ENCODE measurements around the gene GUCA2B. TPM values are rescaled to one million over a fixed set of nuclear protein-coding genes. Genes with fewer than 3 reads are reported as not detected.

Gene GUCA2B
- total RNA-seq, 1 donor from 2014 or later = not detected

- Histone ChIP-seq H3K4me1 (no peaks in the 10 kb centered on the region), H3K4me3 (no peak overlapping the region), H3K9me3 (no peaks in the 10 kb centered on the region), H3K36me3 (no peaks in the 10 kb centered on the region), H3K27me3 (no peaks in the 10 kb centered on the region), H3K27ac (no peak overlapping the region)
- intact Hi-C loops (cut with DNase I) = no loop called here
- TF ChIP-seq POLR2AphosphoS5 (IDR thresholded peaks at IDR 0.05; ENCODE audit: insufficient read depth in 1 of 2, low read depth in 1 of 2) (no peak), POLR2A (IDR thresholded peaks at IDR 0.05) (no peak)
- TF ChIP-seq, protein P1, sequence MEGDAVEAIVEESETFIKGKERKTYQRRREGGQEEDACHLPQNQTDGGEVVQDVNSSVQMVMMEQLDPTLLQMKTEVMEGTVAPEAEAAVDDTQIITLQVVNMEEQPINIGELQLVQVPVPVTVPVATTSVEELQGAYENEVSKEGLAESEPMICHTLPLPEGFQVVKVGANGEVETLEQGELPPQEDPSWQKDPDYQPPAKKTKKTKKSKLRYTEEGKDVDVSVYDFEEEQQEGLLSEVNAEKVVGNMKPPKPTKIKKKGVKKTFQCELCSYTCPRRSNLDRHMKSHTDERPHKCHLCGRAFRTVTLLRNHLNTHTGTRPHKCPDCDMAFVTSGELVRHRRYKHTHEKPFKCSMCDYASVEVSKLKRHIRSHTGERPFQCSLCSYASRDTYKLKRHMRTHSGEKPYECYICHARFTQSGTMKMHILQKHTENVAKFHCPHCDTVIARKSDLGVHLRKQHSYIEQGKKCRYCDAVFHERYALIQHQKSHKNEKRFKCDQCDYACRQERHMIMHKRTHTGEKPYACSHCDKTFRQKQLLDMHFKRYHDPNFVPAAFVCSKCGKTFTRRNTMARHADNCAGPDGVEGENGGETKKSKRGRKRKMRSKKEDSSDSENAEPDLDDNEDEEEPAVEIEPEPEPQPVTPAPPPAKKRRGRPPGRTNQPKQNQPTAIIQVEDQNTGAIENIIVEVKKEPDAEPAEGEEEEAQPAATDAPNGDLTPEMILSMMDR (IDR thresholded peaks at IDR 0.05) = no peak
- DNase-seq (ENCODE audit: extremely low spot score in 2 of 2) = no peak
These were observed 24.7 kb upstream of the GUCA2B start for GRCh38 chr1:42128499-42128898.

DNA sequence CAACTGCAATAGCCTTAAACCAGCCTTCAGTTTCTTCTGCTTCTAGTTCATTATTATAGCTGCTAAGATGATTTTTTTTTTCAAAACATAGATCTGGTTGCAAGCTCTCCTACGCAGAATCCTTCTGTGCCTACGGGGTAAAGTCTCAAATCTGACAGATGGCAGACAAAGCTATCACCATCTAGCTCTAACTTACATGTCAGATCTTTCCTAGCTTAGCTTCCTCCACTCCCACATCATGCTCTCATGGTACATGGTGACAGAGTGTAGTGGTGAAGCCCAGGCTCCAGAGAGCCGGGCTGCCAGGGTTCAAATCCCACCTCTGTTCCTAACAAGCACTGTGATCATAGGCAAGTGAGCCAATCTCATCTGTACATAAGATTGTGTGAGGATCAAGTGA is 24.2 kb upstream of the GUCA2B start:
- intact Hi-C loops (cut with DNase I) = no loop called here
- DNase-seq (ENCODE audit: extremely low spot score in 2 of 2) = no peak
- TF ChIP-seq, protein P1 (IDR thresholded peaks at IDR 0.05) = no peak
- TF ChIP-seq POLR2A (IDR thresholded peaks at IDR 0.05) (no peak), POLR2AphosphoS5 (IDR thresholded peaks at IDR 0.05; ENCODE audit: insufficient read depth in 1 of 2, low read depth in 1 of 2) (no peak)
- H3K27ac ChIP-seq = no peak overlapping the region
- no peaks in the 10 kb centered on the region for H3K9me3 ChIP-seq
- H3K27me3 ChIP-seq = no peaks in the 10 kb centered on the region
- no peaks in the 10 kb centered on the region for H3K4me1 ChIP-seq
- H3K36me3 ChIP-seq = no peaks in the 10 kb centered on the region
- no peak overlapping the region for H3K4me3 ChIP-seq

DNA sequence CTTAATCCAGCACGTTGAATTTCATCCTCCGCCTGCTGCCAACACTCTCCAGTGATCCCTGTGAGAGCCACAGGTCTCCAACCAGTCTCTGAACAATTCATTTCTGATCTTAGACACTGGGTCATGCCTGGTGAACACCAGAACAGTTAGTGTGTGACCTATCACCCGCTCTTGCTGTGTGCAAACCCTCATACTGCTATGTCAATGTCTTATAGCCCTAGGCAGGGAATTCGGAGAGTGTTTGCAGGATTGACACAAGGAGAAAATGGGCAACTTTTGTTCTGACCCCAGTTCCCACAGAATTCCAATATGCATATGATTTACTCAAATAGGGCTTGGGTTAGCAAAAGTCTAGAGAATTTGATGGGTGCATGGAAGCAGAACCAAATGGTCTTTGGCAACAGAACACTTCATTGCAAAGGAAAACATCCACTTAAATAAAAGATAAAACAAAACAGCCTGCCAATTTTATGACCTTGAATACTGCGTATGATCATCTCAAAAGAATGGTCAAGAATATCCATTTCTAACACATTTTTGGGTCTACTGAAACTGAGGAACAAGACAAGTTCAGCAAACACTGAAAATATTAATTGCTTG is 23.0 kb upstream of the GUCA2B start:
- intact Hi-C loops (cut with DNase I) = no loop called here
- no peaks in the 10 kb centered on the region for H3K9me3 ChIP-seq
- no peaks in the 10 kb centered on the region for H3K36me3 ChIP-seq
- no peaks in the 10 kb centered on the region for H3K4me1 ChIP-seq
- TF ChIP-seq, protein P1 (IDR thresholded peaks at IDR 0.05) = no peak
- TF ChIP-seq POLR2AphosphoS5 (IDR thresholded peaks at IDR 0.05; ENCODE audit: insufficient read depth in 1 of 2, low read depth in 1 of 2) (no peak), POLR2A (IDR thresholded peaks at IDR 0.05) (no peak)
- no peaks in the 10 kb centered on the region for H3K27me3 ChIP-seq
- H3K4me3 ChIP-seq = no peak overlapping the region
- DNase-seq (ENCODE audit: extremely low spot score in 2 of 2) = no peak
- no peak overlapping the region for H3K27ac ChIP-seq

DNA sequence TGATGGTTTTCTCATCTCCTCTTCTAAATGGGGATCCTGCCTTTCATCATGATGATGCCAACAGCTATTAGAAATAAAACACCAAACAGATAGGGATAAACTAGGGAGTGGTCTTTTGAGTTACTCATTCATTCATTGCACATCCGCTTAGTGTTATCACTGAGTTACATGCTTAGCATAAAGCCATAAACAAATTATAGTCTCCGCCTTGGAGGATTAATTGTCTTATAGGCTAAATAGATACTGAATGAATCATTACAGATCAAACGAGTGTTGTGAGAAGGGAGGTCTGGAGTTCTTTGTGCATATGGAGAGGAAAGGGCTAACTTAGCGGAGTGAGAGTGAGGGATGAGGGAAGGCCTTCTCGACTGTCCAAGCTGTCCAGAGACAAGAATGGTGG is 19.8 kb upstream of the GUCA2B start:
- intact Hi-C loops (cut with DNase I) = no loop called here

More for the DNA sequence above, 19.8 kb upstream of the GUCA2B start:
- no peak for DNase-seq (ENCODE audit: extremely low spot score in 2 of 2)
- Histone ChIP-seq H3K4me3 (no peak overlapping the region), H3K4me1 (no peaks in the 10 kb centered on the region), H3K36me3 (no peaks in the 10 kb centered on the region), H3K9me3 (no peaks in the 10 kb centered on the region), H3K27me3 (no peaks in the 10 kb centered on the region), H3K27ac (no peak overlapping the region)
- TF ChIP-seq, protein P1 (IDR thresholded peaks at IDR 0.05) = no peak
- TF ChIP-seq POLR2A (IDR thresholded peaks at IDR 0.05) (no peak), POLR2AphosphoS5 (IDR thresholded peaks at IDR 0.05; ENCODE audit: insufficient read depth in 1 of 2, low read depth in 1 of 2) (no peak)

All from vagina (tissue), 2 donors.